Osteoblast (primary cell): ENCODE data around the gene IFT43. TPM values are rescaled to one million over a fixed set of nuclear protein-coding genes. Genes with fewer than 3 reads are reported as not detected.

Experiments used
- DNase-seq: peaks from one replicate; pipeline ENCODE4 v3.0.0; 2011; ENCODE audit warnings: low spot score, mixed read lengths; ENCODE audit not compliant: insufficient read length; ENCODE audit errors: missing footprints
- H2AFZ ChIP-seq: 2 replicates; pipeline ENCODE4 v1.6.0; 2011; ENCODE audit warnings: mild to moderate bottlenecking, low read length
- H3K27ac ChIP-seq: 2 replicates; pipeline ENCODE4 v1.5.1; 2011; ENCODE audit warnings: mild to moderate bottlenecking, low read depth, low read length, moderate library complexity
- H3K27me3 ChIP-seq: 2 replicates; pipeline ENCODE4 v1.6.0; 2012; ENCODE audit warnings: mild to moderate bottlenecking, control low read depth, inconsistent platforms, low read length, moderate library complexity; ENCODE audit not compliant: insufficient read depth
- H3K36me3 ChIP-seq: 2 replicates; pipeline ENCODE4 v1.5.1; 2011; ENCODE audit warnings: mild to moderate bottlenecking, low read length, control low read depth, moderate library complexity; ENCODE audit not compliant: insufficient read depth
- H3K4me1 ChIP-seq: 2 replicates; pipeline ENCODE4 v1.5.1; 2011; ENCODE audit warnings: mild to moderate bottlenecking, low read length, control low read depth, moderate library complexity; ENCODE audit not compliant: insufficient read depth
- H3K4me2 ChIP-seq: 2 replicates; pipeline ENCODE4 v1.6.0; 2011; ENCODE audit warnings: mild to moderate bottlenecking, low read length; ENCODE audit not compliant: insufficient read depth
- H3K4me3 ChIP-seq: fragments of 200-600 bp; sonication (generic); 3 replicates; pipeline ENCODE4 v1.5.1; 2012; ENCODE audit warnings: mild to moderate bottlenecking, low read length, inconsistent platforms; ENCODE audit not compliant: insufficient read depth
- H3K79me2 ChIP-seq: 2 replicates; pipeline ENCODE4 v1.6.0; 2012; ENCODE audit warnings: mild to moderate bottlenecking, low read length, control low read depth, inconsistent platforms; ENCODE audit not compliant: insufficient read depth
- H3K9me3 ChIP-seq: 2 replicates; pipeline ENCODE4 v1.5.1; 2011; ENCODE audit warnings: low read depth, low read length, control low read depth
- H4K20me1 ChIP-seq: 2 replicates; pipeline ENCODE4 v1.6.0; 2012; ENCODE audit warnings: mild to moderate bottlenecking, low read length, control low read depth; ENCODE audit not compliant: insufficient read depth
- CTCF ChIP-seq: IDR thresholded peaks from 2 replicates; pipeline ENCODE4 v1.5.1; 2011; ENCODE audit warnings: mild to moderate bottlenecking, low read depth, low read length, moderate library complexity; ENCODE audit errors: extremely low read depth
- total RNA-seq: library from RNA; depleted of rRNA; stranded (reverse); fragments of >200 nt; gene quantifications from 2 replicates; pipeline ENCODE4 v1.2.3, GENCODE V29; 2012

The IFT43 gene
- total RNA-seq, 1 donor = 32.6 TPM

DNA sequence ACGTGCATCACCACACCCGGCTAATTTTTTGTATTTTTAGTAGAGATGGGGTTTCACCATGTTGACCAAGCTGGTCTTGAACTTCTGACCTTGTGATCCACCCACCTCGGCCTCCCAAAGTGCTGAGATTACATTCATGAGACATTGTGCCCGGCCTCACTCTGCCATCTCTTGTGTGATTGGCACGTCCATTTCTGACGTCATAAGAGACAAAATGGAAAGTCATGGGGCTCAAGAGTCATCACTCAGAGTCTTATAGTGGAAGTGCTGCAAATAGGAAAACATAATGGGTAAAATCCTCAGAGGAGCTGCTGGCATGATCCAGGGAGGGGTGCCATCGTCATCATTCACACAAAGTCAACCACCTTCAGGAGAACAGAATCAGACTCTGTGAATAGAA, 112.0 kb downstream of the IFT43 start:
- Histone ChIP-seq H3K79me2 (no peaks in the 10 kb centered on the region), H3K27me3 (peaks cover 19% of the 10 kb centered on the region), H3K36me3 (no peaks in the 10 kb centered on the region), H2AFZ (no peak overlapping the region), H3K4me2 (no peak overlapping the region), H3K4me3 (no peak overlapping the region), H3K4me1 (no peaks in the 10 kb centered on the region), H3K9me3 (no peaks in the 10 kb centered on the region), H3K27ac (no peak overlapping the region), H4K20me1 (no peaks in the 10 kb centered on the region)
- DNase-seq = no peak
- no peak for TF ChIP-seq CTCF

DNA sequence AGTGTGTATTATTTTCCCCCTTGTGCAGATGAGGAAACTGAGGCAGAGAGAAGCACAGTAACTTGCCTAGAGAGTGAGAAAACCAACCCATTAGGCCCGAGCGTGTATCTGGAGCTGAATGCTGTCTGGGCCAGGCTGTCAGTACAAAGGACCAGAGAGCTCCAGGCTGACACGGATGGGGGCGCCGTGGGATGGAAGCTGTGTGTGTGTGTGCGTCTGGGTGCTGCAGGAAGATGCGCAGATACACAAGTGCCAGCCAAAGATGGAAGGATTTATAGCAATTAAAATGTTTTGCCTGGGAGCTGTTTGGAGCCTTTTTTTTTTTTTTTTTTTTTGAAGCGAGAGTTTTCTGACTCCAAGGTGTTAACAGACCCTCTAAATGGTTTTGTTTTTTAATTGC, 112.5 kb downstream of the IFT43 start:
- peaks cover 19% of the 10 kb centered on the region for H3K27me3 ChIP-seq
- H3K79me2 ChIP-seq = no peaks in the 10 kb centered on the region
- TF ChIP-seq CTCF = no peak
- no peaks in the 10 kb centered on the region for H3K36me3 ChIP-seq
- no peak overlapping the region for H2AFZ ChIP-seq
- H3K4me2 ChIP-seq = no peak overlapping the region
- H3K4me3 ChIP-seq = no peak overlapping the region
- H3K4me1 ChIP-seq = no peaks in the 10 kb centered on the region
- DNase-seq = no peak
- H3K27ac ChIP-seq = no peak overlapping the region
- no peaks in the 10 kb centered on the region for H4K20me1 ChIP-seq
- H3K9me3 ChIP-seq = no peaks in the 10 kb centered on the region

DNA sequence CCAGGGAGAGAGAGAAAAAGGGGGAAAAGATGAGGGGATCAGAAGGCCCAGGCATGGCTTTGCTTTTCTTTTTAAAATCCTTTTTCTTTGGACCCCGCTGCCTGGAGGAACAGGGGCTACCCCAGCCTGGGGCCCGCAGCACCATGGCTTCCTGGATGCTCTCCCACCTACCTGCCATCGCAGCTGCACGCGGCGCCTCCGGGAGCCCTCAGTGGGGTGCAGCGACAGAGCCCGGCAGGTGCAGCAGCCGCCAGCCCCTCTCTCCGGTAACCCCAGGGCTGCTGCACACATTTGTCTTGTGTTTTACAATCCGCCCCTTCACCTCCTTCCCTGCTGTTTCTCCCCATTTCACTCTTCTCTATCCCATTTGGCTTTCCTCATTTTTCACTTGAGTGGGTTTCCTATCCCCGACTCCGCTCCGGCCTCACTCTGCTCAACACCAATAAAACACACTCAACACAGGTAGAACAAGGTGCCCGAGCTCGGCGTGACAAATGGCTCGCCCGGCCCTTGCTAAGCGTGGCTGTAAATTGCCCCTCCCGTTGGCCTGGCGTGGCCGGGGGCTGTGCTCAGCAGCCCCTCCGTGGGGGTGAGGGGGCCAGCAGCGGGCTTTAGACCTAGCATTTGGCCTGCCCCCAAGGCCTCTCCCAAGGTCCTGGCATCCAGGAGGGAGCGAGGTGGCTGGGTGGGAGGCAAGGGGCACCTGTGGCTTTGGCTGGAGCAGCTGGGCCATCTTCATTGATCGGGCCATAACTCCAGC, 113.5 kb downstream of the IFT43 start:
- Histone ChIP-seq H3K9me3 (no peaks in the 10 kb centered on the region), H3K27ac (no peak overlapping the region), H3K79me2 (no peaks in the 10 kb centered on the region), H3K36me3 (no peaks in the 10 kb centered on the region), H3K4me2 (no peak overlapping the region), H4K20me1 (no peaks in the 10 kb centered on the region), H3K4me1 (no peaks in the 10 kb centered on the region), H3K27me3 (peaks cover 19% of the 10 kb centered on the region), H2AFZ (no peak overlapping the region), H3K4me3 (no peak overlapping the region)
- TF ChIP-seq CTCF = no peak
- DNase-seq = no peak

DNA sequence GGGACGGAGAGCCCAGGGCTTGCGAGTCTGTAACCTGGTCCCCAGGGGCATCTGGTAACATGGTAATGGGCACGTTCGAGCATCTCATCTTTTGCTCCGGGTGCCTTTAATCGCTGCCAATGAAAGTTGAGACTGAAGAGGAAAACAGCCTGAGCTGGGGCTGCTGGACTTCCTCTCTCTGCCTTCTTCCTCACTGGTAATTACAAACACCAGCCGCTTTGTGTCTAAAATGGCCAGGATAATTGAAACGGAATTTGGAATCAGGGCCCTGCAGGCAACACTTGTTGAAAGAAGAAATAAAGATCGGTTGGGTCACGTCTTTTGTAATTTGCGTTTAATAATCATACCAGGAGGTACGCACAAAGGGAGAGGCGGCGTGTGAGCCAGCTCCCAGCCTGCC, 114.7 kb downstream of the IFT43 start:
- Histone ChIP-seq H3K36me3 (no peaks in the 10 kb centered on the region), H3K4me1 (no peaks in the 10 kb centered on the region), H3K79me2 (no peaks in the 10 kb centered on the region), H4K20me1 (no peaks in the 10 kb centered on the region), H3K4me3 (no peak overlapping the region), H3K27ac (no peak overlapping the region), H3K27me3 (peaks cover 19% of the 10 kb centered on the region), H3K9me3 (no peaks in the 10 kb centered on the region), H2AFZ (no peak overlapping the region), H3K4me2 (no peak overlapping the region)
- no peak for TF ChIP-seq CTCF
- DNase-seq = no peak
